ENCODE data around the gene EFNB2.

EFNB2 gene

GRCh38 chr13:106566641-106567473 is 31.4 kb upstream of the EFNB2 start:
- no peaks in the 10 kb centered on the region for H3F3A ChIP-seq (ENCODE audit: control insufficient read depth, insufficient read depth)
- no peaks in the 10 kb centered on the region for H3K27me3 ChIP-seq (ENCODE audit: control insufficient read depth, low read length)
- H3K79me2 ChIP-seq (ENCODE audit: control insufficient read depth, low read length), result peaks cover 74% of the 10 kb centered on the region
- H3K4me1 ChIP-seq (ENCODE audit: control insufficient read depth, low read length), result peaks cover 51% of the 10 kb centered on the region
- no peak for TF ChIP-seq CTCF (IDR thresholded peaks at IDR 0.05; ENCODE audit: low read depth, low read length, poor library complexity, severe bottlenecking)
- TF ChIP-seq EZH2phosphoT487 (IDR thresholded peaks at IDR 0.05; ENCODE audit: borderline replicate concordance, low read length), result no peak
- peaks cover 47% of the 10 kb centered on the region for H3K36me3 ChIP-seq (ENCODE audit: control insufficient read depth, low read length)
- H3K27ac ChIP-seq (ENCODE audit: low read depth, low read length), result peak overlapping the region; percentile 76
- peaks cover 44% of the 10 kb centered on the region for H4K20me1 ChIP-seq (ENCODE audit: control insufficient read depth, insufficient read depth, low read depth, low read length)
- no peaks in the 10 kb centered on the region for H3K9me3 ChIP-seq (ENCODE audit: control insufficient read depth, insufficient read depth, low read length)
- H3K9me2 ChIP-seq (replicated peaks; ENCODE audit: control insufficient read depth, low read length), result no peaks in the 10 kb centered on the region
- H3K4me3 ChIP-seq (ENCODE audit: low read length), result peak overlapping the region; percentile 83
- H3K4me2 ChIP-seq (ENCODE audit: low read length), result peak overlapping the region; percentile 87

- Histone ChIP-seq H3F3A (ENCODE audit: control insufficient read depth, insufficient read depth) (no peaks in the 10 kb centered on the region), H4K20me1 (ENCODE audit: control insufficient read depth, insufficient read depth, low read depth, low read length) (peaks cover 56% of the 10 kb centered on the region), H3K9me3 (ENCODE audit: control insufficient read depth, insufficient read depth, low read length) (no peaks in the 10 kb centered on the region), H3K27me3 (ENCODE audit: control insufficient read depth, low read length) (no peaks in the 10 kb centered on the region), H3K79me2 (ENCODE audit: control insufficient read depth, low read length) (peaks cover 90% of the 10 kb centered on the region), H3K9me2 (replicated peaks; ENCODE audit: control insufficient read depth, low read length) (no peaks in the 10 kb centered on the region), H3K27ac (ENCODE audit: low read depth, low read length) (no peak overlapping the region), H3K4me1 (ENCODE audit: control insufficient read depth, low read length) (peaks cover 56% of the 10 kb centered on the region), H3K4me3 (ENCODE audit: low read length) (peak overlapping the region; percentile 83), H3K36me3 (ENCODE audit: control insufficient read depth, low read length) (peaks cover 64% of the 10 kb centered on the region), H3K4me2 (ENCODE audit: low read length) (peak overlapping the region; percentile 87)
- no peak for TF ChIP-seq CTCF (IDR thresholded peaks at IDR 0.05; ENCODE audit: low read depth, low read length, poor library complexity, severe bottlenecking)
- TF ChIP-seq EZH2phosphoT487 (IDR thresholded peaks at IDR 0.05; ENCODE audit: borderline replicate concordance, low read length), result no peak
These were observed 29.8 kb upstream of the EFNB2 start for GRCh38 chr13:106565127-106565775.

- H3K27ac ChIP-seq (ENCODE audit: low read depth, low read length), result no peak overlapping the region
- TF ChIP-seq CTCF (IDR thresholded peaks at IDR 0.05; ENCODE audit: low read depth, low read length, poor library complexity, severe bottlenecking) (no peak), EZH2phosphoT487 (IDR thresholded peaks at IDR 0.05; ENCODE audit: borderline replicate concordance, low read length) (no peak)
- no peaks in the 10 kb centered on the region for H3K27me3 ChIP-seq (ENCODE audit: control insufficient read depth, low read length)
- peaks cover 3% of the 10 kb centered on the region; the same call in 1 of the 2 replicates for H3F3A ChIP-seq (ENCODE audit: control insufficient read depth, insufficient read depth)
- H3K9me3 ChIP-seq (ENCODE audit: control insufficient read depth, insufficient read depth, low read length), result no peaks in the 10 kb centered on the region
- peaks cover 46% of the 10 kb centered on the region for H3K4me1 ChIP-seq (ENCODE audit: control insufficient read depth, low read length)
- H3K9me2 ChIP-seq (replicated peaks; ENCODE audit: control insufficient read depth, low read length), result no peaks in the 10 kb centered on the region
- H3K4me3 ChIP-seq (ENCODE audit: low read length), result no peak overlapping the region
- H3K79me2 ChIP-seq (ENCODE audit: control insufficient read depth, low read length), result peaks cover 100% of the 10 kb centered on the region
- H3K4me2 ChIP-seq (ENCODE audit: low read length), result peak overlapping the region; percentile 22; the same call in 1 of the 2 replicates
- peaks cover 72% of the 10 kb centered on the region for H4K20me1 ChIP-seq (ENCODE audit: control insufficient read depth, insufficient read depth, low read depth, low read length)
- peaks cover 87% of the 10 kb centered on the region for H3K36me3 ChIP-seq (ENCODE audit: control insufficient read depth, low read length)
These were observed 26.8 kb upstream of the EFNB2 start for GRCh38 chr13:106562301-106562700.
